Fibroblast of lung (primary cell): ENCODE measurements around the gene NT5DC1. TPM values are rescaled to one million over a fixed set of nuclear protein-coding genes. Genes with fewer than 3 reads are reported as not detected.

Experiments
- DNase-seq, 2 donors: peaks; one replicate each; pipeline versions ENCODE4 v3.0.0 to v3.0.0-alpha.2; 2010; ENCODE audit warnings: low read depth in 2 of 2
- H2AFZ ChIP-seq: 2 replicates; pipeline ENCODE4 v1.5.1; 2012; ENCODE audit warnings: low read length, control low read depth, inconsistent platforms
- H3K27ac ChIP-seq: 2 replicates; pipeline ENCODE4 v1.5.1; 2011; ENCODE audit warnings: low read length, control low read depth; ENCODE audit not compliant: insufficient read depth
- H3K27me3 ChIP-seq: 2 replicates; pipeline ENCODE4 v1.5.1; 2011; ENCODE audit warnings: mild to moderate bottlenecking, low read length; ENCODE audit not compliant: control insufficient read depth, insufficient read depth
- H3K36me3 ChIP-seq: 2 replicates; pipeline ENCODE4 v1.5.1; 2011; ENCODE audit warnings: low read length; ENCODE audit not compliant: control insufficient read depth, insufficient read depth
- H3K4me1 ChIP-seq: 2 replicates; pipeline ENCODE4 v1.5.1; 2011; ENCODE audit warnings: low read length; ENCODE audit not compliant: control insufficient read depth, insufficient read depth; ENCODE audit errors: extremely low read depth
- H3K4me2 ChIP-seq: 2 replicates; pipeline ENCODE4 v1.5.1; 2011; ENCODE audit warnings: low read length, control low read depth; ENCODE audit not compliant: insufficient read depth; ENCODE audit errors: extremely low read depth
- H3K4me3 ChIP-seq, 4 experiments: fragments of 200-600 bp in 1 of 4; sonication (generic) in 1 of 4; replicated peaks in 1 of 4; 2 replicates each; pipeline ENCODE4 v1.5.1; 2011 to 2016; ENCODE audit warnings: low read length in 4 of 4, low read depth in 3 of 4, mild to moderate bottlenecking in 3 of 4, control low read depth in 2 of 4, inconsistent platforms in 1 of 4, mixed read lengths in 1 of 4; ENCODE audit not compliant: insufficient read depth in 1 of 4; ENCODE audit errors: control extremely low read depth in 1 of 4
- H3K79me2 ChIP-seq: 2 replicates; pipeline ENCODE4 v1.5.1; 2012; ENCODE audit warnings: mild to moderate bottlenecking, low read length, inconsistent platforms; ENCODE audit not compliant: control insufficient read depth, insufficient read depth
- H3K9ac ChIP-seq: 2 replicates; pipeline ENCODE4 v1.5.1; 2011; ENCODE audit warnings: mild to moderate bottlenecking, low read length, control low read depth; ENCODE audit not compliant: insufficient read depth
- H3K9me3 ChIP-seq: 2 replicates; pipeline ENCODE4 v1.5.1; 2012; ENCODE audit warnings: low read depth, low read length; ENCODE audit not compliant: control insufficient read depth, insufficient read depth
- H4K20me1 ChIP-seq: 2 replicates; pipeline ENCODE4 v1.5.1; 2011; ENCODE audit warnings: low read length; ENCODE audit not compliant: control insufficient read depth, insufficient read depth; ENCODE audit errors: extremely low read depth
- EZH2 ChIP-seq: IDR thresholded peaks from 2 replicates; pipeline ENCODE4 v1.5.1; 2012; ENCODE audit warnings: low read length, control low read depth, mild to moderate bottlenecking; ENCODE audit errors: missing control alignments
- polyA plus RNA-seq, 2 donors: library from polyadenylated mRNA; depleted of rRNA in 1 of 2; stranded (reverse) in 1 of 2; unstranded in 1 of 2; fragments of >200 nt; gene quantifications; 2 replicates each; pipeline ENCODE4 v1.2.1, GENCODE V29; 2011 to 2012; ENCODE audit warnings: missing spikeins in 1 of 2
- total RNA-seq: library from RNA; depleted of rRNA; stranded (reverse); fragments of >200 nt; gene quantifications from 2 replicates; pipeline ENCODE4 v1.2.1, GENCODE V29; 2014
- TF ChIP-seq, protein P1 (sequence below), 2 donors: IDR thresholded peaks in 1 of 2; conservative IDR thresholded peaks in 1 of 2; 1 replicate in 1 of 2; 2 replicates in 1 of 2; pipeline ENCODE4 v1.5.1; 2011 to 2012; ENCODE audit warnings: low read length in 2 of 2, control low read depth in 1 of 2, inconsistent platforms in 1 of 2, low read depth in 1 of 2, mild to moderate bottlenecking in 1 of 2

The NT5DC1 gene
- total and polyA plus RNA-seq, 2 donors (not counting 1 experiment from before 2014, with no cell fraction given) = 8.1 to 17.9 TPM

DNA sequence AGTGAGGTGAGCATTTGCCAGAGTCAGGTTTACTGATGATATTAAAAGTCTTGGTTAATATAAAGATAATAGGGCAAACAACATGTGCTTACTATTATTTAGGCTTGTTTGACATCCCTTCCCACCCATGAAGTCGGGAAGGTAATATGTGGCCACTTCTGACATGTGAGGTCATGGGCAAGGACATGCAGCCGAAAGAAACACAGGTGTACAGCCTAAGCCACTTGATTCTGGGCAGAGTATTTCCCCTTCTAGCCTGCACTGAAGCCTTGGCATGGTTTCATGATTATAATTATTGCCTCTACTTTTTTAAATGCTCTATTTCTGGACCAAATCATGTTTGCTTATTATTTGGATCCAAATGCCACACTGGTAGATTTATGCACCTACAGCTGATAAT lies 100.9 kb downstream of the NT5DC1 start:
- Histone ChIP-seq H3K27me3 (no peaks in the 10 kb centered on the region), H4K20me1 (no peaks in the 10 kb centered on the region)
- DNase-seq = no peak

DNA sequence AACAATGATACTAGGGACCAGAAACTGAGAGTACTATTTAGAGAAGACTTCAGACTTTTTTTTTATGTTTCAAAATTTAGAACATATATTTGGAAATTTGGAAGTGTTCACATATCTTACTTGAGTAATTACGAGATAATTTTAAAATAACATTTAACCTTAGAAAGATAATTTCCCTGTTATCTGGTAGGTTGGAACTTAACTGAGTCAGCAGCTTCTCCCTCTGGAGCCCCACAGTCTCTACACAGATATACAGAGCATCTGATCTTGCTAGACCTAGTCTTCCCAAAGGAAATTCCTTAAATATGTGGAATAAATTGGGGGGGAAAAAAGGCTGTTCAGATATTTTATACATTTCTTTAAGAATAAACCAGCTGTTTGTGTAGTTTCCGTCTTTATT lies 104.6 kb downstream of the NT5DC1 start:
- no peaks in the 10 kb centered on the region for H3K36me3 ChIP-seq
- no peaks in the 10 kb centered on the region for H3K9me3 ChIP-seq
- no peak overlapping the region for H2AFZ ChIP-seq
- no peaks in the 10 kb centered on the region for H3K79me2 ChIP-seq
- no peak overlapping the region for H3K9ac ChIP-seq
- TF ChIP-seq EZH2 = no peak
- TF ChIP-seq, protein P1, sequence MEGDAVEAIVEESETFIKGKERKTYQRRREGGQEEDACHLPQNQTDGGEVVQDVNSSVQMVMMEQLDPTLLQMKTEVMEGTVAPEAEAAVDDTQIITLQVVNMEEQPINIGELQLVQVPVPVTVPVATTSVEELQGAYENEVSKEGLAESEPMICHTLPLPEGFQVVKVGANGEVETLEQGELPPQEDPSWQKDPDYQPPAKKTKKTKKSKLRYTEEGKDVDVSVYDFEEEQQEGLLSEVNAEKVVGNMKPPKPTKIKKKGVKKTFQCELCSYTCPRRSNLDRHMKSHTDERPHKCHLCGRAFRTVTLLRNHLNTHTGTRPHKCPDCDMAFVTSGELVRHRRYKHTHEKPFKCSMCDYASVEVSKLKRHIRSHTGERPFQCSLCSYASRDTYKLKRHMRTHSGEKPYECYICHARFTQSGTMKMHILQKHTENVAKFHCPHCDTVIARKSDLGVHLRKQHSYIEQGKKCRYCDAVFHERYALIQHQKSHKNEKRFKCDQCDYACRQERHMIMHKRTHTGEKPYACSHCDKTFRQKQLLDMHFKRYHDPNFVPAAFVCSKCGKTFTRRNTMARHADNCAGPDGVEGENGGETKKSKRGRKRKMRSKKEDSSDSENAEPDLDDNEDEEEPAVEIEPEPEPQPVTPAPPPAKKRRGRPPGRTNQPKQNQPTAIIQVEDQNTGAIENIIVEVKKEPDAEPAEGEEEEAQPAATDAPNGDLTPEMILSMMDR (conservative IDR thresholded peaks at IDR 0.05 in 1 of 2, IDR thresholded peaks at IDR 0.05 in 1 of 2; ENCODE audit: low read depth in 1 of 2, low read length in 2 of 2) = no peak
- no peaks in the 10 kb centered on the region for H3K27me3 ChIP-seq
- H4K20me1 ChIP-seq = no peaks in the 10 kb centered on the region
- H3K27ac ChIP-seq = no peak overlapping the region
- H3K4me1 ChIP-seq = no peaks in the 10 kb centered on the region
- H3K4me2 ChIP-seq = no peak overlapping the region
- peak in 1 of 2 donors; percentile 40 for DNase-seq
- peak overlapping the region in 1 of 4 experiments; percentile 18 for H3K4me3 ChIP-seq

More for the DNA sequence above, 100.9 kb downstream of the NT5DC1 start:
- no peak overlapping the region for H3K4me3 ChIP-seq
- no peaks in the 10 kb centered on the region for H3K36me3 ChIP-seq
- no peaks in the 10 kb centered on the region for H3K9me3 ChIP-seq
- no peaks in the 10 kb centered on the region for H3K79me2 ChIP-seq
- no peak overlapping the region for H3K27ac ChIP-seq
- no peak overlapping the region for H2AFZ ChIP-seq
- no peak overlapping the region for H3K9ac ChIP-seq
- no peaks in the 10 kb centered on the region for H3K4me1 ChIP-seq
- no peak overlapping the region for H3K4me2 ChIP-seq
- TF ChIP-seq, protein P1 (conservative IDR thresholded peaks at IDR 0.05 in 1 of 2, IDR thresholded peaks at IDR 0.05 in 1 of 2; ENCODE audit: low read depth in 1 of 2, low read length in 2 of 2) = no peak
- TF ChIP-seq EZH2 = no peak

DNA sequence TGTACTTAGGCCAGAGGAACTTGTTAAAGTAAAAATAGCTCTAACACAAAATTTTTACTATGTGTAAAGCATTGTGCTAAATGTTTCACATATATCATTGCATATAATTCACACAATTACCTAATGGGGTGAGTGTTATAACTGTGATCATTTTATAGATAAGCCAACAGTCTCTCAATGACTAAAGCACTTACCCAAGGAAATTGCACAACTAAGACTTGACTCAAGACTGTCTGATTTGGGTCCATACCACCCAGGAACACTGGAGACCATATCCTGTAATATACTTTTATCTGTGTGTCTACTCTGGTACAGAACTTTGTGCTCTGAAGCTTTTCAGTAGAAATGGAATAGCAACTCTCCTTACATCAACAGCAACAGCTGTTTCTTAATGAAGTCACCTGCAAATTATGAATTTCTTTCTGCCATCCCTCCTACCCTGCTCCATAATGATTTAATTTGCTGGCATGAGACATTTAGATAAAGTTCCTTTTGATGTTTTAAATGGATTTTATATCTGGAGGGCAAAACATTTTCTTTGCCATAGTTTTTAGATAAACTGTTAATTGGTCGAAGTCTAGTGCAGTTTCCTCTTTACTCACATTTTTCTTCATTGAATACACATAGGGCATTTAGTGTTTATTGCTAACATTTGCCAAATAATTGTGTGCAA lies 105.7 kb downstream of the NT5DC1 start:
- peak in 1 of 2 donors; percentile 67 for DNase-seq
- Histone ChIP-seq H3K4me1 (no peaks in the 10 kb centered on the region), H3K36me3 (no peaks in the 10 kb centered on the region), H3K27ac (no peak overlapping the region), H2AFZ (no peak overlapping the region), H3K9ac (no peak overlapping the region), H3K9me3 (no peaks in the 10 kb centered on the region), H4K20me1 (no peaks in the 10 kb centered on the region), H3K79me2 (no peaks in the 10 kb centered on the region), H3K27me3 (no peaks in the 10 kb centered on the region), H3K4me2 (no peak overlapping the region), H3K4me3 (no peak overlapping the region)
- TF ChIP-seq, protein P1 (conservative IDR thresholded peaks at IDR 0.05 in 1 of 2, IDR thresholded peaks at IDR 0.05 in 1 of 2; ENCODE audit: low read depth in 1 of 2, low read length in 2 of 2) = no peak
- no peak for TF ChIP-seq EZH2
